C4-2B (cell line): ENCODE results near the gene TCHH.
"Not testable (repeated sequence)": the region's sequence is repeated elsewhere in the genome, so short reads cannot be mapped to it uniquely, and the experiment has no call there.

Source experiments
- H3K27ac ChIP-seq: fragments of 450-650 bp; 2 replicates; pipeline ENCODE4 v1.5.1; 2017
- CTCF ChIP-seq: fragments of 450-650 bp; conservative IDR thresholded peaks from 2 replicates; pipeline ENCODE4 v1.5.1; 2017; ENCODE audit warnings: mild to moderate bottlenecking
- ZFX ChIP-seq: fragments of 450-650 bp; IDR thresholded peaks from 2 replicates; pipeline ENCODE4 v1.6.1; 2017

TCHH gene

GRCh38 chr1:152148981-152149380, 33.7 kb upstream of the TCHH start:
- no peak overlapping the region for H3K27ac ChIP-seq
- no peak for TF ChIP-seq ZFX
- TF ChIP-seq CTCF = no peak

- H3K27ac ChIP-seq = no peak overlapping the region
- TF ChIP-seq CTCF (no peak), ZFX (no peak)
These were observed 32.8 kb upstream of the TCHH start for GRCh38 chr1:152148051-152148450.

GRCh38 chr1:152145769-152146168, 30.5 kb upstream of the TCHH start:
- no peak for TF ChIP-seq CTCF
- no peak overlapping the region for H3K27ac ChIP-seq

GRCh38 chr1:152144674-152145183, 29.5 kb upstream of the TCHH start:
- not testable (repeated sequence) for H3K27ac ChIP-seq

- H3K27ac ChIP-seq = no peak overlapping the region
- TF ChIP-seq CTCF = no peak
- TF ChIP-seq ZFX = no peak
These were observed 28.1 kb upstream of the TCHH start for GRCh38 chr1:152143150-152143887.

GRCh38 chr1:152141971-152142584, 26.8 kb upstream of the TCHH start:
- TF ChIP-seq CTCF = peak; percentile 97
- TF ChIP-seq ZFX = no peak

GRCh38 chr1:152137215-152137614, 22.0 kb upstream of the TCHH start:
- H3K27ac ChIP-seq = no peak overlapping the region

More at GRCh38 chr1:152141971-152142584, 26.8 kb upstream of the TCHH start:
- no peak overlapping the region for H3K27ac ChIP-seq

More at GRCh38 chr1:152137215-152137614, 22.0 kb upstream of the TCHH start:
- TF ChIP-seq CTCF (no peak), ZFX (no peak)
